ENCODE measurements around the gene TMEM185A. TPM values are rescaled to one million over a fixed set of nuclear protein-coding genes. Genes with fewer than 3 reads are reported as not detected.
"Not testable (repeated sequence)": the region's sequence is repeated elsewhere in the genome, so short reads cannot be mapped to it uniquely, and the experiment has no call there.

Gene TMEM185A
- 10 to 100 TPM; 20.4 to 32.2 TPM for total RNA-seq

DNA sequence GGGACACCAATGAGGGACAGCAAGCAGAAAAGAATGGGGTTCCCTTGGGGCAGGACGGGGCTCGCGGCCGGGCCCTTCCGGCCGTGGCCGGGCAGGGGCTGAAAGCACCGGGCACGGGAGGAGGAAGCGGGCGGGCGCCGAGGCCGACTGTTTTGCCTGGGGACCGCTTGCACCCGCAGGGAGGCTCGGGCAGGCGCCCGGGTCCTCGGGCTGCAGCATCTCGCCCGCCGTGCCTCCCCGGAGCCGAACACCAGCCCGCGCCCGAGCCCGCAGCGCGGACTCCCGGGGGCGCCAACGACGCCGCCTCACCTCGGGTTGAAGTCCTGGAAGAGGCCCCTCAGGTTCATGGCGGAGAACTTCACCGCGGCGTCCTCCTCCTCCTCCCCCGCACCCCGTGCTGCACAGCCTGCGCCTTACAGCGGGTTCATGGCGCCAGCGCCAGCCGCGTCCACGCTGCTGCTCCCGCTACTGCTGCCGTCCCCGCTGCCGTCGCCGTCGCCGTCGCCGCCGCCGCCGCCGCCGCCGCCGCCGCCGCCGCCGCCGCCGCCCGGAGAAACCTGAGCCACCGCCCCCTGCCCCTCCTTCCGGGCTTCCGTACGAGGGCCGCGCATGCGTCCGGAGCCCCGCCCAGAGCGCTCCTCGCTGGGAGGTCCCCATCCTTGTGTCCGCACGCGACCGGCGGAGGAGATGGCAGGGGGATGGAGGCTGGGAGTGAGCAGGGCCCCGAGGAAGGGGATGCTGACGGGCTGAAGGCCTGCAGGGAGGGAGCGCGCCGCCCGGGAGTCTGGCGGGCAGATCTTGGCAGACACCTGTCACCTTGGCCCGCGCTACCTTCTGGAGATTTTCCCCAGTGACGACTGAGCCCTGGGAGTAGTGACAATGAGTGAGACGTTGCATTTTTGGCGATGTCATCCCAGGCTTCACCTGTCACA is at the start of gene TMEM185A:
Gene TMEM185A (minus strand): TSS at position 559 of the 932 bp plus-strand sequence. CDS start 212 bp downstream, at position 347.
- Mint-ChIP-seq H3K9me3 (ENCODE audit: low read depth) (no peaks in the 10 kb centered on the region), H3K4me3 (peak within 1 kb of the TSS; percentile 90), H3K36me3 (peaks cover 4% of the 10 kb centered on the region), H3K27ac (peak within 1 kb of the TSS; percentile 81), H3K4me1 (peaks cover 32% of the 10 kb centered on the region), H3K27me3 (no peaks in the 10 kb centered on the region)
- CTCF ChIA-PET, result no interaction called here
- ATAC-seq, result peak; percentile 95
- peak; percentile 79 for DNase-seq

DNA sequence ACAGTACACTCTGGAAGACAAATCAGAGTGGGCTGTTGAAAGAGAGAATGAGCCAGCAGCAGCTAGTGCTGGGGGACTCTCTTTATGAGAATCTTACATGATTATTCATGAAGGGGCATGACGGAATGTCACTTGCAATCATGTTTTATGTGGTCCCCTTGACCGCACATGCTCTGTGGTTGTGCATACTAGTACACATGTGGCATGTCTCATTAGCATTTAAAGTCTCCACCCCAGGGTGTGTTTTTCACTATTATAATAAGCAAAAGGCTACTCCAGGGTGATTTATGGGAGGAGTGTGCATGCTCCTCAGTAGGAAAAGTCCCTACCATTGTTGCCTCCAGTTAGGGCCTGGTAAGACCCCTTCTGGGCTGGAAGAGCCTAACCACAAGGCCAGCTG is 49.6 kb upstream of the TMEM185A start:
- ATAC-seq, result no peak
- Mint-ChIP-seq H3K4me1 (no peaks in the 10 kb centered on the region), H3K27me3 (no peaks in the 10 kb centered on the region), H3K9me3 (ENCODE audit: low read depth) (no peaks in the 10 kb centered on the region), H3K36me3 (no peaks in the 10 kb centered on the region), H3K4me3 (no peak overlapping the region), H3K27ac (no peak overlapping the region)
- no peak for DNase-seq
- CTCF ChIA-PET, result no interaction called here

DNA sequence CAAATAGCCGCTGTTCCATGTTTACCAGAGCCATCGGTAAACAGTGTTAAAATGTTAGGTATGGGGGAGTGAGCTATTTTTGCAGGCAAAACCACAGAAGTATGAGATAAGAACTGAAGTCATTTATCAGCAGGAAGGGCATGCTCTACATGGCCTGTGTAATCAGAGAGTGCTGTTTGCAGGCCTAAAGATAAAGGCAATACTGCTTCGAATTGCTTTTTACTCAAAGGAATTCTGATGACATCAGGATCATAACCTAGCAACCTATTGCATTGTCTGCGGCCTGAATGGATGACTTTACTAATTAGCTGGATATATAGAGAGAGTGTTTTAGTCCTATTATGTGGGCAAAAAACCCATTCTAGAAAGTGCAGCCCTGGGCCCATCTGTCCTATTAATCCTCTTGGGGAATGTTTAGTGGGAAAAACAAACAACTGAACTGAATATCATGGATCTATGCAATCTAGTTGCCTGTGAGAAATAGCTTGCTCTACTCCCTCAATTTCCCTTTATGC is 47.6 kb upstream of the TMEM185A start:
- H3K9me3 Mint-ChIP-seq (ENCODE audit: low read depth); ATAC-seq; H3K27me3 Mint-ChIP-seq; CTCF ChIA-PET; H3K27ac Mint-ChIP-seq; H3K4me3 Mint-ChIP-seq; DNase-seq; H3K4me1 Mint-ChIP-seq; H3K36me3 Mint-ChIP-seq: not testable (repeated sequence)

DNA sequence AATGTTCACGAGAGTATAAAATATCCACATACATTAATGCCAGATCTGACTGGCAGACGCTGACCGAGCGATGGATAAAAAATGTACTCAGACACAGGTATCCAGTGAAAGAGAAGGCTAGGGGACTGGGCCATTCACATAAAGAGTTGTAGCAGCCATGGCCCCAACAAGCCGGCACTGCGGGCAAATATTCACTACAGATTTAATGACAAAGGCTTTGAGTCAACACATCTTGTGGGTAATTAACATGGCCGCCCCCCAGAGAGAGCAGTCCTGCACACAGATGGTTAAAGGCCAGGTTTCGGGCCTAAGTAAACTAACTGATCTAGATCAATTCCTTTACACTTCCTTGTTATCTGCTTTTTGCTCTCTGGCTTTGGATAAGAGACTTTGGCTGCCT is 44.0 kb upstream of the TMEM185A start:
- H3K27ac Mint-ChIP-seq; H3K9me3 Mint-ChIP-seq (ENCODE audit: low read depth); H3K27me3 Mint-ChIP-seq; H3K36me3 Mint-ChIP-seq; ATAC-seq; DNase-seq; H3K4me1 Mint-ChIP-seq; H3K4me3 Mint-ChIP-seq; CTCF ChIA-PET: not testable (repeated sequence)

DNA sequence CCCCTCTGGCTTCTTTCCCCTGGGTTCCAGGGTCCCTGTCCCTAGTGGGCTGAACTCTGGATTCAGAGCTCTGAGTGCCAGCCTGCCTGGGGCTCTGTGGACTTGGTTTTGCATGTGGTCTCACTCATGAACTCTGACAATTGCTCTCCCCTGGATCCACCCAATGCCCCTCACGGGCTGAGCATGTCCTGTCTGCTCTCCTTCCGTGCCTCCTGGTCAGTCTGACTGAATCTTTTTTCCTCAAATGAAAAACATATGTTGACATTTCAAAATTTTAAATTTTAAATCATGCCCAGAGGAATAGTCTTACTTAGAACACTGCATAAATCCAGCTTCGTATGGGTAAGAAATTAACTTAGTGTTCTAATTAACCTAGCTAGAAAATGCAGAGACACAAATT is 43.5 kb upstream of the TMEM185A start:
- not testable (repeated sequence) for ATAC-seq

DNA sequence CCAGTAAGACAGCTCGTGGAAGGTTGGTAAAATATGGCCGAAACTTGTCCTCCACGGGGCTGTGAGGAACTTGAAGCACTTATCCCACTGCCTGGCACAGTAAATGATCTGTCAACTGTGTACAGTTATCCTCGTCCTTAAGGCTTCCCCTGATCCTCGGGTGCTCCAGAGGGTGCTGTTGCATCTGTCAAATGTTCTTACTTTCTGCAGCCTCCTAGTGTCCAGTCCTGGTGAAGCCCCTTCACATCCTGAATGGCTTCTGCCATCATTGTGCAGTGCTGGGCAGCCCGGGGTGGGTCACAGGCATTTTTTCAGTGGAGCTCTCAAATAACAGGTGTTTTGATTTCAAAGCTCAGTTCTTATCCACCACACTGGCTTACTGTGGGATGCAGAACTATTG is 29.0 kb upstream of the TMEM185A start:
- H3K4me1 Mint-ChIP-seq; CTCF ChIA-PET; DNase-seq; H3K27me3 Mint-ChIP-seq; H3K27ac Mint-ChIP-seq; ATAC-seq; H3K36me3 Mint-ChIP-seq; H3K4me3 Mint-ChIP-seq; H3K9me3 Mint-ChIP-seq (ENCODE audit: low read depth): not testable (repeated sequence)

More for the DNA sequence above, 43.5 kb upstream of the TMEM185A start:
- H3K36me3 Mint-ChIP-seq; CTCF ChIA-PET; DNase-seq; H3K27me3 Mint-ChIP-seq; H3K4me3 Mint-ChIP-seq; H3K4me1 Mint-ChIP-seq; H3K9me3 Mint-ChIP-seq (ENCODE audit: low read depth); H3K27ac Mint-ChIP-seq: not testable (repeated sequence)

DNA sequence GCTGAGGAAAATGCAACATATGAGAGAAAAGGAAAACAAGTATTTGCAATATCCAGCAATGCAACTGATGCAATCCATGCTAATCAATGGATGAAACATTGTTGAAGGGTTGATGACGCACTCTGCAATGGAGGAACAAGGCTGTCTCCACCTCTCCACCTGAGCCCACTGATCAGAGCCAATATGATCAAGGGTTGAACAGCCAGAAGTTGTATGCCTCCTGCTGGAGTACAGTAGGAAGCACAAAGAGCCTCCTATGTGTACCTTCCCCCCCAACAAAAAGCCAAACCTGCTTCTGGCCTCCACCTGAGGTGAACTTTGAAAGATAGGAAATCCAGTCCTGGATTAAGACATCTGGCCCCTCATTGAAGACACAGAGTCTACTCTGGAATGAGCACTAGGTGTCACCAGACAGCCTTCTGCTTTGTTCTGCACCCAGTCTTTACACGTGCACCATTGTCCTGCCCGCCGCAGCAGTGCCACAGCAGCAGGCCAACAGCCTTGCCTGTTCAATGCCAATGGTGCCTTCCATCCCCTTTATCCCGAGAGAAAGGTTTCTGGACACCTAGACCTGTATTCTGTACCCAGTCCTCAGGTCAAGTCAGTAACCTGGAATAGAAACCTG is 24.8 kb upstream of the TMEM185A start:
- CTCF ChIA-PET, ATAC-seq: not testable (repeated sequence)

DNA sequence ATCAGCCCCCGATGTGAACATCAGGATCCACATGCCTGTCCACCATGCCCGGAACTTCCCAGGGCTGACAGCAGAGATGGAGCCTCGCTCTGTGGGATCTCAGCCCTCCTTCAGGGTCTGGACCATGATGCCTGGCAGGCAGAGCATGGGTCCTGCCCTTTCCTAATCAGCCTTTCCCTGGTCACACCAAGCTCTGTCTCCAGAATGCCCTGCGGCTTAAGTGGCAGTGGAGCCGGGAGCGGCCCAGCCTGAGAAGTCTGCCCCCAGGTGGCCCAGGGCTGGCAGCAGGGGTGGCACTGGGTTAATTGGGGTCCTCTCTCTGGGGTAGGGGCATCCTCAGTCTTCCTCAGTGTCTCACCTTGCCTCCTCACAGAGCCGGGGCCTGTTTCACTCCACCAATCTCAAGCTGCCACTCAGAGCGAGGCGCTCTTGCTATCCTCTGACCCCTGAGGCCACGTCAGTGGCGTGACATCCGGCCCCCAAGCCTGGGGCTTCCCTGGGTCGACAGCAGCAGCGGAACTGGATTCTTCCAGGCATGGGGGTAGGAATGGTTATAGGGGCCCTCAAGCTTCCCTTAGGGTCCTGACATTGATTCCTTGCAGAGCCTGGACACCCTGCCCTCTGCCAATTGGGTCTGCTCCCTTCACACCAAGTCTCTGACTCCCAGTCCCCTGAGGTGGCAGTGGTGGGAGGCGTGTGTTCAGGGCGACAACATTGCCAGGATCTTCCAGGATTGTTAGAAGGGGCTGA is 20.8 kb upstream of the TMEM185A start:
- H3K36me3 Mint-ChIP-seq, result no peaks in the 10 kb centered on the region
- ATAC-seq, result no peak
- H3K27ac Mint-ChIP-seq, result no peak overlapping the region
- DNase-seq, result no peak
- CTCF ChIA-PET, result no interaction called here
- no peak overlapping the region for H3K4me3 Mint-ChIP-seq
- H3K4me1 Mint-ChIP-seq, result peaks cover 2% of the 10 kb centered on the region
- H3K27me3 Mint-ChIP-seq, result no peaks in the 10 kb centered on the region
- no peaks in the 10 kb centered on the region for H3K9me3 Mint-ChIP-seq (ENCODE audit: low read depth)

More for the DNA sequence above, 24.8 kb upstream of the TMEM185A start:
- H3K4me3 Mint-ChIP-seq; H3K9me3 Mint-ChIP-seq (ENCODE audit: low read depth); DNase-seq; H3K27me3 Mint-ChIP-seq; H3K36me3 Mint-ChIP-seq; H3K4me1 Mint-ChIP-seq; H3K27ac Mint-ChIP-seq: not testable (repeated sequence)

DNA sequence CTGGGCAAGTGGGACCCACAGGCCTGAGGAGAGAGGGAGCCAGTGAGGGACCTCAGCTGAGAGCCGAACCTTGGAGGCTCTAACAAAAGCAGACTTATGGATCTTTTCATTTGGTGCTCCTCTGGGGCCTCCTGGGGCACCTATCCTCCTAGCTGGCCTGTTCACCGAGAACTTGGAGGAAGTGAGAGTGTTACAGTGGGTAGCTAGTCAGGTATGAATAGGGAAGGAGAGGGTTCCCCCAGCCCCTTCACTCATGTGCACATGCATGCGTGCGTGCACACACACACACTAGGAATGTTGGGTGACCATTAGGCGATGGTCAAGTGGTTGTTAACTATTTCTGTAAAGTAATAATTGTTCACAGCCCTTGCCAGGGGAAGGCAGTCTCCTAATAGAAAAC is 18.6 kb upstream of the TMEM185A start:
- Mint-ChIP-seq H3K9me3 (ENCODE audit: low read depth) (no peaks in the 10 kb centered on the region), H3K36me3 (no peaks in the 10 kb centered on the region), H3K4me3 (no peak overlapping the region), H3K4me1 (peaks cover 2% of the 10 kb centered on the region), H3K27me3 (no peaks in the 10 kb centered on the region), H3K27ac (no peak overlapping the region)
- DNase-seq, result no peak
- CTCF ChIA-PET, result interaction anchor here (0.6 kb wide), 1 partner anchor 1697 kb away, joined by 3 read pairs; no protein-coding TSS in a partner anchor
- ATAC-seq, result no peak

DNA sequence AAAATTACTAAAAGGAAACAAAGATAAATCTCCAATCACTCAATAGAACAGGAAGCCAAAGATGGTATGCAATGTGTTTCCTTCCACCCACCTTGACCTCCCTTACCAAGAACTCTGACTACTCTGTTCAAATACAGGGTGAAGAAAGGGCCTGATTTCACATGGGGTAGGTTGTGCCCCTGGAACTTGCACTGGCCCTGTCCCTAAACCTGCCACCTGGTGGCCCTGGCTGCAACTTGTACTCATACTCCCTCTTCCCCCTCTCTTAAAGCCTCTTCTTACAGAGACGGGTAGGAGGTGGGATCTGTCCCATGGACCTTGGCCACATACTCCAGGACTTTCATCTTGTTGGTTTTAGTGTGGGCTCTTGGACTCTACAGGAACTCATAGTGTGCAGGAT is 17.3 kb upstream of the TMEM185A start:
- peaks cover 6% of the 10 kb centered on the region for H3K27me3 Mint-ChIP-seq
- DNase-seq, result no peak
- no peak overlapping the region for H3K27ac Mint-ChIP-seq
- H3K36me3 Mint-ChIP-seq, result no peaks in the 10 kb centered on the region
- ATAC-seq, result peak; percentile 42
- H3K4me1 Mint-ChIP-seq, result peaks cover 2% of the 10 kb centered on the region
- no peak overlapping the region for H3K4me3 Mint-ChIP-seq
- CTCF ChIA-PET, result no interaction called here
- no peaks in the 10 kb centered on the region for H3K9me3 Mint-ChIP-seq (ENCODE audit: low read depth)

DNA sequence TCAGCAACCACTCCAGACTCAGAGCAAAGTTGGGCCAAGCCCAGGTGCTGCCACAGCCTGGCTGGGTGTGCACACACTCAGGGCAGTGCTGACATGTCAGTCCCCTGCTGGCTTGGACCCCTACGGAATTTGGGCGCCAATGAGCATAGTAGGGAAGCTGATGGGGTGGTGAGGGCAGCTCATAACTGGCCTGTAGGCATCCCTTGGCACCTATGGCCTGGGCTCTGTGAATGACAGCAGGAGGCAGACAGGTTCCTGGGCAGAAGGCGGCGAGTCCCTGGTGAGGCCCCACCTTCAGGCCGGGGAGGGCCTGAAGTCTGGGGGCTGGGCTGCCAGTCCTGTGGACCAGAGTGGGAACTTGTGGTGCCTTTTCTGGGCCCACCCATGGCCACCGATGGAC is 15.9 kb upstream of the TMEM185A start:
- peaks cover 9% of the 10 kb centered on the region for H3K27me3 Mint-ChIP-seq
- ATAC-seq, result no peak

DNA sequence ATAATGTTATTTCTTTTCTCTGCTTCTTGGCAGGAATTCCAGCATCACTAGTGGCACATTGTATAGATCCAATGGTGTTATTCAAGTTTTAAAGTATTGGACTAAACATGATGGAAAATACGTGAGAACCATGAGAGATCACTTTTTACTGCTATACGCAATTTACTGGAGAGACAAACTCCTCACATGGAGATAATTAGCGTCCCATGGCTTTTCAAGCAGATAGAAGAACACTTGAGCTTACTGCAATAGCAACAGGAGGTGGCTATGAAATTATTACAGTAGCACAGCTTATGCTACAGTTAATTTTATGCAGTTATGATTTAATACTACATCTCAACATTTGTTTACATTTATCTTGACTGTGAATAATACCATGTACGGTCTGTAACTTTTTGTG is 11.9 kb upstream of the TMEM185A start:
- no peak for ATAC-seq
- Mint-ChIP-seq H3K4me3 (no peak overlapping the region), H3K27me3 (peaks cover 9% of the 10 kb centered on the region), H3K36me3 (no peaks in the 10 kb centered on the region), H3K9me3 (ENCODE audit: low read depth) (no peaks in the 10 kb centered on the region), H3K27ac (no peak overlapping the region), H3K4me1 (no peaks in the 10 kb centered on the region)
- CTCF ChIA-PET, result no interaction called here
- no peak for DNase-seq

More for the DNA sequence above, 15.9 kb upstream of the TMEM185A start:
- H3K4me3 Mint-ChIP-seq, result no peak overlapping the region
- H3K4me1 Mint-ChIP-seq, result peaks cover 2% of the 10 kb centered on the region
- no peak overlapping the region for H3K27ac Mint-ChIP-seq
- H3K9me3 Mint-ChIP-seq (ENCODE audit: low read depth), result no peaks in the 10 kb centered on the region
- CTCF ChIA-PET, result no interaction called here
- no peak for DNase-seq
- no peaks in the 10 kb centered on the region for H3K36me3 Mint-ChIP-seq

DNA sequence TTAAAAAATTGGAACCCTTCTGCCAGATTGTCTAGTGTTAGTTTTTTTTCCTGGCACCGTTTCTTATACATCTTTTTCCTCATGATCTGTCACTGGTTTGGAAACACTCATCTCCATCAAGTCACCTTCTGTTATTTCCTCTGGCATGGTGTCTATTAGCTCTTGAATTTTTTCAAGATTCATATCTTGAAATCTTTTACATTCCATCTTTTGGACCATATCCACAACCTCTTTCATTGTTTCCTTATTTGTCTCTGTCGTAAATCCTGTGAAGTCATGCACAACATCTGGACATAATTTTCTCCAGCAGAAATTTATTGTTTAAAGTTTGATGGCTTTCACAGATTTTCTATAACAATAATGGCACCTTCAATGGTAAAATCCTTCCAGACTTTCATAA is 10.2 kb upstream of the TMEM185A start:
- H3K36me3 Mint-ChIP-seq, result no peaks in the 10 kb centered on the region
- peaks cover 9% of the 10 kb centered on the region for H3K27me3 Mint-ChIP-seq
- DNase-seq (no peak), ATAC-seq (no peak)
- CTCF ChIA-PET, result no interaction called here
- H3K9me3 Mint-ChIP-seq (ENCODE audit: low read depth), result no peaks in the 10 kb centered on the region
- H3K4me1 Mint-ChIP-seq, result no peaks in the 10 kb centered on the region
- H3K27ac Mint-ChIP-seq, result no peak overlapping the region
- no peak overlapping the region for H3K4me3 Mint-ChIP-seq

All from activated CD8-positive, alpha-beta memory T cell treated with anti-CD3 and anti-CD28 coated beads, Interleukin-2, amount 10 ng/mL, durations not matched to agents 7 days and 5 days (primary cell).